CD14-positive monocyte (primary cell): ENCODE results near the gene IGF2BP2. TPM values are rescaled to one million over a fixed set of nuclear protein-coding genes. Genes with fewer than 3 reads are reported as not detected.
A peak's percentile ranks its signal among the peaks of the same experiment; 100 is the strongest.

ENCODE experiments used
- DNase-seq, 3 donors: peaks; one replicate each; pipeline ENCODE4 v3.0.0-alpha.2; 2011 to 2022
- H2AFZ ChIP-seq: 2 replicates; pipeline ENCODE4 v1.6.0; 2012; ENCODE audit warnings: mild to moderate bottlenecking, low read depth, low read length, inconsistent platforms; ENCODE audit not compliant: insufficient read depth, poor library complexity, severe bottlenecking
- H3K27ac ChIP-seq, 2 donors: 1 replicate in 1 of 2; 2 replicates in 1 of 2; pipeline ENCODE4 v1.5.1; 2012 to 2013; ENCODE audit warnings: low read length in 2 of 2, control low read depth in 1 of 2, inconsistent platforms in 1 of 2, low read depth in 1 of 2, mild to moderate bottlenecking in 1 of 2
- H3K27me3 ChIP-seq, 2 donors: one replicate each; pipeline versions ENCODE4 v1.6.0 to v1.6.1; 2011 to 2013; ENCODE audit warnings: low read length in 2 of 2; ENCODE audit not compliant: control insufficient read depth in 2 of 2, insufficient read depth in 2 of 2
- H3K36me3 ChIP-seq, 2 donors: replicated peaks in 1 of 2; 1 replicate in 1 of 2; 2 replicates in 1 of 2; pipeline versions ENCODE4 v1.5.1 to v1.6.1; 2012 to 2013; ENCODE audit warnings: low read length in 2 of 2, control low read depth in 1 of 2, inconsistent platforms in 1 of 2, mild to moderate bottlenecking in 1 of 2; ENCODE audit not compliant: insufficient read depth in 2 of 2, control insufficient read depth in 1 of 2
- H3K4me1 ChIP-seq, 2 donors: 1 replicate in 1 of 2; 2 replicates in 1 of 2; pipeline versions ENCODE4 v1.5.1 to v1.6.1; 2012 to 2013; ENCODE audit warnings: low read length in 2 of 2, control low read depth in 1 of 2, inconsistent platforms in 1 of 2, mild to moderate bottlenecking in 1 of 2, moderate library complexity in 1 of 2; ENCODE audit not compliant: insufficient read depth in 2 of 2, control insufficient read depth in 1 of 2
- H3K4me2 ChIP-seq: replicated peaks from 2 replicates; pipeline ENCODE3; 2012; ENCODE audit warnings: low read length, moderate library complexity, mild to moderate bottlenecking; ENCODE audit not compliant: poor library complexity, severe bottlenecking; ENCODE audit errors: extremely low read depth
- H3K4me3 ChIP-seq, 3 experiments: fragments of 200-600 bp in 1 of 3; sonication (generic) in 1 of 3; replicated peaks in 1 of 3; 1 replicate in 2 of 3; 2 replicates in 1 of 3; pipeline ENCODE4 v1.5.1; 2011 to 2013; ENCODE audit warnings: low read length in 3 of 3, mild to moderate bottlenecking in 3 of 3, control low read depth in 2 of 3, low read depth in 2 of 3, inconsistent platforms in 1 of 3, moderate library complexity in 1 of 3
- H3K79me2 ChIP-seq: 2 replicates; pipeline ENCODE4 v1.6.0; 2012; ENCODE audit warnings: mild to moderate bottlenecking, control low read depth, inconsistent platforms, low read length, moderate library complexity; ENCODE audit not compliant: insufficient read depth
- H3K9ac ChIP-seq: 2 replicates; pipeline ENCODE4 v1.6.0; 2017; ENCODE audit warnings: low read length, mild to moderate bottlenecking; ENCODE audit not compliant: insufficient read depth, poor library complexity, severe bottlenecking
- H3K9me3 ChIP-seq, 2 donors: replicated peaks in 1 of 2; 1 replicate in 1 of 2; 2 replicates in 1 of 2; pipeline versions ENCODE4 v1.5.1 to v1.6.1; 2012 to 2013; ENCODE audit warnings: low read length in 2 of 2, control low read depth in 1 of 2; ENCODE audit not compliant: control insufficient read depth in 1 of 2, insufficient read depth in 1 of 2
- H4K20me1 ChIP-seq: 2 replicates; pipeline ENCODE4 v1.6.0; 2012; ENCODE audit warnings: mild to moderate bottlenecking, low read length, control low read depth, moderate library complexity; ENCODE audit not compliant: insufficient read depth
- H3K27ac Mint-ChIP-seq, 7 donors: one replicate each; pipeline ENCODE4 v1.8.0; 2020; ENCODE audit warnings: mild to moderate bottlenecking in 7 of 7, mixed read lengths in 7 of 7, moderate library complexity in 6 of 7, inconsistent platforms in 2 of 7
- H3K27me3 Mint-ChIP-seq, 3 donors: one replicate each; pipeline ENCODE4 v1.8.0; 2021 to 2022; ENCODE audit warnings: low read depth in 3 of 3, mild to moderate bottlenecking in 3 of 3, mixed read lengths in 3 of 3, moderate library complexity in 3 of 3, inconsistent platforms in 1 of 3
- H3K36me3 Mint-ChIP-seq, 2 donors: one replicate each; pipeline ENCODE4 v1.8.0; 2020; ENCODE audit warnings: mixed read lengths in 2 of 2, inconsistent platforms in 1 of 2, mild to moderate bottlenecking in 1 of 2
- H3K4me1 Mint-ChIP-seq: one replicate; pipeline ENCODE4 v1.8.0; 2020; ENCODE audit warnings: mild to moderate bottlenecking, mixed read lengths
- H3K4me3 Mint-ChIP-seq, 2 donors: one replicate each; pipeline ENCODE4 v1.8.0; 2020; ENCODE audit warnings: mild to moderate bottlenecking in 2 of 2, mixed read lengths in 2 of 2, moderate library complexity in 1 of 2
- H3K9me3 Mint-ChIP-seq, 7 donors: one replicate each; pipeline ENCODE4 v1.8.0; 2020 to 2022; ENCODE audit warnings: mixed read lengths in 7 of 7, mild to moderate bottlenecking in 6 of 7, moderate library complexity in 6 of 7, inconsistent platforms in 2 of 7
- WGBS: methylation state at CpG from one replicate; pipeline ENCODE4 v1.1.5; 2013; ENCODE audit warnings: missing lambda C conversion rate; ENCODE audit not compliant: insufficient coverage; 5-methylcytosine and 5-hydroxymethylcytosine counted together
- intact Hi-C, 2 donors: fragments of 100-400 bp; cut with micrococcal nuclease; formaldehyde crosslinking; loops; one replicate each; pipeline versions ENCODE4 v1.15.0 to v1.15.1; 2023
- polyA plus RNA-seq, 3 donors: library from polyadenylated mRNA; depleted of rRNA in 1 of 3; unstranded in 2 of 3; stranded (reverse) in 1 of 3; fragments of 300-500 nt in 2 of 3; fragments of >200 nt in 1 of 3; fragmentation: Illumina TruSeq in 2 of 3; gene quantifications; 1 replicate in 2 of 3; 2 replicates in 1 of 3; pipeline ENCODE4 v1.2.3, GENCODE V29; 2012 to 2021
- TF ChIP-seq, protein P1 (sequence below): fragments of 200-600 bp; IDR thresholded peaks from one replicate; pipeline ENCODE4 v1.8.0; 2022; ENCODE audit warnings: antibody characterized with exemption, mild to moderate bottlenecking

IGF2BP2 gene
- polyA plus RNA-seq, 3 donors = 0.78 to 2.8 (median 1.00) TPM

- no peak overlapping the region for H3K4me3 ChIP-seq
- Mint-ChIP-seq H3K4me3 (no peak overlapping the region), H3K4me1 (peaks cover 43% of the 10 kb centered on the region), H3K36me3 (no peaks in the 10 kb centered on the region), H3K9me3 (no peaks in the 10 kb centered on the region), H3K27ac (peak overlapping the region in 4 of 7 donors; percentile 1 to 37 (median 28)), H3K27me3 (no peaks in the 10 kb centered on the region)
- no peaks in the 10 kb centered on the region for H4K20me1 ChIP-seq
- H3K79me2 ChIP-seq = peaks cover 54% of the 10 kb centered on the region
- no peak overlapping the region for H3K4me2 ChIP-seq
- H3K4me1 ChIP-seq = peaks cover 14 to 37% of the 10 kb centered on the region in 2 donors
- TF ChIP-seq, protein P1, sequence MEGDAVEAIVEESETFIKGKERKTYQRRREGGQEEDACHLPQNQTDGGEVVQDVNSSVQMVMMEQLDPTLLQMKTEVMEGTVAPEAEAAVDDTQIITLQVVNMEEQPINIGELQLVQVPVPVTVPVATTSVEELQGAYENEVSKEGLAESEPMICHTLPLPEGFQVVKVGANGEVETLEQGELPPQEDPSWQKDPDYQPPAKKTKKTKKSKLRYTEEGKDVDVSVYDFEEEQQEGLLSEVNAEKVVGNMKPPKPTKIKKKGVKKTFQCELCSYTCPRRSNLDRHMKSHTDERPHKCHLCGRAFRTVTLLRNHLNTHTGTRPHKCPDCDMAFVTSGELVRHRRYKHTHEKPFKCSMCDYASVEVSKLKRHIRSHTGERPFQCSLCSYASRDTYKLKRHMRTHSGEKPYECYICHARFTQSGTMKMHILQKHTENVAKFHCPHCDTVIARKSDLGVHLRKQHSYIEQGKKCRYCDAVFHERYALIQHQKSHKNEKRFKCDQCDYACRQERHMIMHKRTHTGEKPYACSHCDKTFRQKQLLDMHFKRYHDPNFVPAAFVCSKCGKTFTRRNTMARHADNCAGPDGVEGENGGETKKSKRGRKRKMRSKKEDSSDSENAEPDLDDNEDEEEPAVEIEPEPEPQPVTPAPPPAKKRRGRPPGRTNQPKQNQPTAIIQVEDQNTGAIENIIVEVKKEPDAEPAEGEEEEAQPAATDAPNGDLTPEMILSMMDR = peak; percentile 58
- WGBS = 76% methylated on average over 3 of the region's 10 CpGs
- no peak overlapping the region for H2AFZ ChIP-seq
- peak overlapping the region in 1 of 2 donors; percentile 7 for H3K27ac ChIP-seq
- H3K36me3 ChIP-seq = no peaks in the 10 kb centered on the region
- no peaks in the 10 kb centered on the region for H3K27me3 ChIP-seq
- intact Hi-C loops = loop anchor here in 1 of 2 donors (5.0 kb wide), 2 partner anchors 33 to 42 kb away; no protein-coding TSS in a partner anchor
- H3K9me3 ChIP-seq = no peaks in the 10 kb centered on the region
- H3K9ac ChIP-seq = no peak overlapping the region
- DNase-seq = peak in 2 of 3 donors; percentile 44 to 68
Observed at GRCh38 chr3:185733980-185734724, 90.7 kb downstream of the IGF2BP2 start.

DNA sequence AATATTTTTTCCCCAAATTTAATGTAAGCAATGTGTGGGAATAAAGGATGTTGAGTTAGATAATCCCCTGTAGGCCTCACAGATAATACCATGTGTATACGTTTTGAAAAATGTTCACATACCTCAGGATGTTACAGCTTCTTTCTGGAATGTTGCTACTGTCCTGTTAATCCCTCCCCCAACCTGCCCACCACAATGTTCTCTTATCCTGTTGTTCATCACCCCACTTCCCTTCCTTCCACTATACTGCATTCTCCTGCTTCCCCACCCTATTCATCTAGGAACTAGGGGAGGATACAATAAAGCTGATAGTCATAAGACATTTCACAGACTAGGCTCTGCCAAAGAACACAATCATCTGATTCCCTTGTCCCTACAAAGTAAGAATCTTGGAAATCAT, 92.1 kb downstream of the IGF2BP2 start:
- TF ChIP-seq, protein P1 = no peak
- H3K36me3 ChIP-seq = no peaks in the 10 kb centered on the region
- Mint-ChIP-seq H3K27ac (peak overlapping the region in 5 of 7 donors; percentile 10 to 90 (median 63)), H3K4me3 (no peak overlapping the region), H3K27me3 (peaks cover 0 to 2% (median 0%) of the 10 kb centered on the region in 3 donors), H3K4me1 (peaks cover 49% of the 10 kb centered on the region), H3K36me3 (no peaks in the 10 kb centered on the region), H3K9me3 (no peaks in the 10 kb centered on the region)
- no peaks in the 10 kb centered on the region for H4K20me1 ChIP-seq
- H2AFZ ChIP-seq = no peak overlapping the region
- no peak overlapping the region for H3K4me2 ChIP-seq
- no peaks in the 10 kb centered on the region for H3K27me3 ChIP-seq
- no peak overlapping the region for H3K9ac ChIP-seq
- no peak overlapping the region for H3K4me3 ChIP-seq
- no peaks in the 10 kb centered on the region for H3K9me3 ChIP-seq
- WGBS = no CpG with 5 or more reads among the region's 1 CpG
- H3K4me1 ChIP-seq = peaks cover 26 to 51% of the 10 kb centered on the region in 2 donors
- peaks cover 66% of the 10 kb centered on the region for H3K79me2 ChIP-seq
- intact Hi-C loops = loop anchor here in 1 of 2 donors (5.0 kb wide), 2 partner anchors 35 to 40 kb away; no protein-coding TSS in a partner anchor
- H3K27ac ChIP-seq = peak overlapping the region in 1 of 2 donors; percentile 47
- DNase-seq = no peak
